Esophagus squamous epithelium (tissue), 4 donors: ENCODE results near the gene SLC9A7.

ENCODE experiments used
- POLR2A ChIP-seq, 4 donors: fragments of 450-650 bp; IDR thresholded peaks; one replicate each; pipeline ENCODE4 v1.6.1; 2017; ENCODE audit warnings: antibody characterized with exemption in 4 of 4, mild to moderate bottlenecking in 4 of 4, moderate library complexity in 3 of 4
- TF ChIP-seq, protein P1 (sequence below), 6 experiments: fragments of 450-650 bp in 4 of 6; fragments of 200-600 bp in 2 of 6; sonication (generic) in 2 of 6; IDR thresholded peaks; one replicate each; pipeline ENCODE4 v1.5.1; 2016 to 2019; ENCODE audit warnings: antibody characterized with exemption in 6 of 6, mild to moderate bottlenecking in 4 of 6, moderate library complexity in 4 of 6

DNA sequence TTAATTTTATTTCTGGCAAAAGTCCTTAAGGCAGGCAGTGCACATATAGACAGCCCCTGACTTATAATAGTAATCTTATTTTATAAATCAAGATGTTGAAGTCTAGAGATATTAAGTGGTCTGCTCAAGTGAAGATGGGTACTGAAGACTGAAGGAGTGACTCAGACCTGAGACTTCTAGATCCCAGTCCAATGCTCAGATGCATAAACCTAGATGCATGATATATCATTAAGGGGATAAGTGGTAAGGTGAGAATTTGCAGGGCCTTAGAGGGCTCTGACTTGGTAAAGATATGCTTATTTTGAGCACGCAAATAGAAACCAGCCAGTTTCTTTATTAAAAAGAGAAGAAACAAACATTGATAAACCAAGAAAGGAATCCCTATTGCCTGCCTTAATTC lies 42.9 kb downstream of the SLC9A7 start:
- TF ChIP-seq, protein P1, sequence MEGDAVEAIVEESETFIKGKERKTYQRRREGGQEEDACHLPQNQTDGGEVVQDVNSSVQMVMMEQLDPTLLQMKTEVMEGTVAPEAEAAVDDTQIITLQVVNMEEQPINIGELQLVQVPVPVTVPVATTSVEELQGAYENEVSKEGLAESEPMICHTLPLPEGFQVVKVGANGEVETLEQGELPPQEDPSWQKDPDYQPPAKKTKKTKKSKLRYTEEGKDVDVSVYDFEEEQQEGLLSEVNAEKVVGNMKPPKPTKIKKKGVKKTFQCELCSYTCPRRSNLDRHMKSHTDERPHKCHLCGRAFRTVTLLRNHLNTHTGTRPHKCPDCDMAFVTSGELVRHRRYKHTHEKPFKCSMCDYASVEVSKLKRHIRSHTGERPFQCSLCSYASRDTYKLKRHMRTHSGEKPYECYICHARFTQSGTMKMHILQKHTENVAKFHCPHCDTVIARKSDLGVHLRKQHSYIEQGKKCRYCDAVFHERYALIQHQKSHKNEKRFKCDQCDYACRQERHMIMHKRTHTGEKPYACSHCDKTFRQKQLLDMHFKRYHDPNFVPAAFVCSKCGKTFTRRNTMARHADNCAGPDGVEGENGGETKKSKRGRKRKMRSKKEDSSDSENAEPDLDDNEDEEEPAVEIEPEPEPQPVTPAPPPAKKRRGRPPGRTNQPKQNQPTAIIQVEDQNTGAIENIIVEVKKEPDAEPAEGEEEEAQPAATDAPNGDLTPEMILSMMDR (IDR thresholded peaks at IDR 0.05), result no peak
- TF ChIP-seq POLR2A (IDR thresholded peaks at IDR 0.05), result no peak
